HuH-7.5 (cell line): ENCODE results near the gene KRCC1.
"Not testable (repeated sequence)": the region's sequence is repeated elsewhere in the genome, so short reads cannot be mapped to it uniquely, and the experiment has no call there.

Source experiments
- DNase-seq: peaks from one replicate; pipeline ENCODE4 v3.0.0; 2011; ENCODE audit warnings: low spot score

KRCC1 gene

GRCh38 chr2:88074854-88075292 is 19.3 kb upstream of the KRCC1 start:
- no peak for DNase-seq

- DNase-seq = no peak
Measured at GRCh38 chr2:88074150-88074549, 18.6 kb upstream of the KRCC1 start.

- DNase-seq = no peak
Measured at GRCh38 chr2:88071365-88071764, 15.8 kb upstream of the KRCC1 start.

GRCh38 chr2:88070055-88070454 is 14.5 kb upstream of the KRCC1 start:
- DNase-seq = no peak

GRCh38 chr2:88069117-88069516 is 13.5 kb upstream of the KRCC1 start:
- DNase-seq = no peak

- DNase-seq = no peak
Measured at GRCh38 chr2:88068044-88068443, 12.5 kb upstream of the KRCC1 start.

- no peak for DNase-seq
Measured at GRCh38 chr2:88067598-88067997, 12.0 kb upstream of the KRCC1 start, which contains the start of gene SMYD1. SMYD1 (plus strand) TSS chr2:88067825; CDS start chr2:88067865, 40 bp downstream.

- no peak for DNase-seq
Measured at GRCh38 chr2:88067189-88067588, 11.6 kb upstream of the KRCC1 start.

GRCh38 chr2:88066543-88066942 is 11.0 kb upstream of the KRCC1 start:
- DNase-seq = no peak

- no peak for DNase-seq
Measured at GRCh38 chr2:88061295-88061694, 5.7 kb upstream of the KRCC1 start.

- no peak for DNase-seq
Measured at GRCh38 chr2:88060907-88061275, 5.3 kb upstream of the KRCC1 start.

GRCh38 chr2:88059979-88060906 is 4.7 kb upstream of the KRCC1 start:
- peak; percentile 76 for DNase-seq

GRCh38 chr2:88058191-88058590 is 2.6 kb upstream of the KRCC1 start:
- no peak for DNase-seq

GRCh38 chr2:88057437-88057844 is 1.9 kb upstream of the KRCC1 start:
- DNase-seq = no peak

GRCh38 chr2:88054782-88055370 is 707 bp downstream of the KRCC1 start:
- peak; percentile 31 for DNase-seq

- DNase-seq = no peak
Measured at GRCh38 chr2:88053934-88054781, 1.4 kb downstream of the KRCC1 start.

GRCh38 chr2:88053296-88053695 is 2.3 kb downstream of the KRCC1 start:
- DNase-seq = no peak

GRCh38 chr2:88051792-88052191 is 3.8 kb downstream of the KRCC1 start:
- no peak for DNase-seq

GRCh38 chr2:88049622-88050021 is 6.0 kb downstream of the KRCC1 start:
- no peak for DNase-seq

GRCh38 chr2:88048541-88048940 is 7.0 kb downstream of the KRCC1 start:
- DNase-seq = no peak

GRCh38 chr2:88045561-88045960 is 10.0 kb downstream of the KRCC1 start:
- DNase-seq = not testable (repeated sequence)

- DNase-seq = no peak
Measured at GRCh38 chr2:88042476-88042875, 13.1 kb downstream of the KRCC1 start.
